Ishikawa (cell line): ENCODE measurements around the gene UNC119.

Experiments used
- FOXM1 ChIP-seq: IDR thresholded peaks from 2 replicates; pipeline ENCODE4 v1.6.1; 2012; ENCODE audit warnings: low read depth, borderline replicate concordance
- MAX ChIP-seq: IDR thresholded peaks from 2 replicates; pipeline ENCODE4 v1.6.1; 2012
- RAD21 ChIP-seq: IDR thresholded peaks from 2 replicates; pipeline ENCODE4 v1.6.1; 2012; ENCODE audit warnings: low read depth
- REST ChIP-seq: IDR thresholded peaks from 2 replicates; pipeline ENCODE4 v1.6.1; 2012; ENCODE audit warnings: low read depth, mild to moderate bottlenecking
- YY1 ChIP-seq: IDR thresholded peaks from 2 replicates; pipeline ENCODE4 v1.6.1; 2012; ENCODE audit warnings: low read depth

- TF ChIP-seq REST (no peak), FOXM1 (no peak), RAD21 (no peak), MAX (no peak), YY1 (no peak)
Observed at GRCh38 chr17:28580959-28581358, 28.5 kb upstream of the UNC119 start.
